ENCODE measurements around the gene KCTD14. TPM values are rescaled to one million over a fixed set of nuclear protein-coding genes. Genes with fewer than 3 reads are reported as not detected.
"Not testable (repeated sequence)": the region's sequence is repeated elsewhere in the genome, so short reads cannot be mapped to it uniquely, and the experiment has no call there.

Gene KCTD14
- total RNA-seq, 1 donor from 2014 or later: 0.47 TPM

DNA sequence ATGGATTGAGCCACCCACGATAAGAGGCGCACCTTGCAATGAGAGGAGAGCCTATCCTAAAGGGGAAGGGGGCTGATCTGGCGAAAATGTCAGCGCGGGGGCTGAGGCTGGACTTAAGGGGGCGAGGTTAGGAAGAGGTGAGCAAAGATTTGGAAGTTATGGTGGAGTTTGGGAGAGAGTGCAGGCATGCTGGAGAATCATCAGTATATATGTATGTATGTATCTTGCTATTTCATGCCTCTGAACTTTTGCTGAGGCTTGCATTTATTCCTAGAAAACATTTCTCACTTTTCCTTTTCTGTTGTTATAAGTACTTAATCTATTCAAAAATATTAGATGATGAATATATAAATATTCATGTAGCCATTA lies 23.4 kb upstream of the KCTD14 start:
- no peak for DNase-seq (ENCODE audit: low spot score)
- peak overlapping the region; percentile 11 for H3K27ac Mint-ChIP-seq (ENCODE audit: unreplicated experiment)
- TF ChIP-seq, protein P1, sequence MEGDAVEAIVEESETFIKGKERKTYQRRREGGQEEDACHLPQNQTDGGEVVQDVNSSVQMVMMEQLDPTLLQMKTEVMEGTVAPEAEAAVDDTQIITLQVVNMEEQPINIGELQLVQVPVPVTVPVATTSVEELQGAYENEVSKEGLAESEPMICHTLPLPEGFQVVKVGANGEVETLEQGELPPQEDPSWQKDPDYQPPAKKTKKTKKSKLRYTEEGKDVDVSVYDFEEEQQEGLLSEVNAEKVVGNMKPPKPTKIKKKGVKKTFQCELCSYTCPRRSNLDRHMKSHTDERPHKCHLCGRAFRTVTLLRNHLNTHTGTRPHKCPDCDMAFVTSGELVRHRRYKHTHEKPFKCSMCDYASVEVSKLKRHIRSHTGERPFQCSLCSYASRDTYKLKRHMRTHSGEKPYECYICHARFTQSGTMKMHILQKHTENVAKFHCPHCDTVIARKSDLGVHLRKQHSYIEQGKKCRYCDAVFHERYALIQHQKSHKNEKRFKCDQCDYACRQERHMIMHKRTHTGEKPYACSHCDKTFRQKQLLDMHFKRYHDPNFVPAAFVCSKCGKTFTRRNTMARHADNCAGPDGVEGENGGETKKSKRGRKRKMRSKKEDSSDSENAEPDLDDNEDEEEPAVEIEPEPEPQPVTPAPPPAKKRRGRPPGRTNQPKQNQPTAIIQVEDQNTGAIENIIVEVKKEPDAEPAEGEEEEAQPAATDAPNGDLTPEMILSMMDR (IDR thresholded peaks at IDR 0.05): peak; percentile 68

DNA sequence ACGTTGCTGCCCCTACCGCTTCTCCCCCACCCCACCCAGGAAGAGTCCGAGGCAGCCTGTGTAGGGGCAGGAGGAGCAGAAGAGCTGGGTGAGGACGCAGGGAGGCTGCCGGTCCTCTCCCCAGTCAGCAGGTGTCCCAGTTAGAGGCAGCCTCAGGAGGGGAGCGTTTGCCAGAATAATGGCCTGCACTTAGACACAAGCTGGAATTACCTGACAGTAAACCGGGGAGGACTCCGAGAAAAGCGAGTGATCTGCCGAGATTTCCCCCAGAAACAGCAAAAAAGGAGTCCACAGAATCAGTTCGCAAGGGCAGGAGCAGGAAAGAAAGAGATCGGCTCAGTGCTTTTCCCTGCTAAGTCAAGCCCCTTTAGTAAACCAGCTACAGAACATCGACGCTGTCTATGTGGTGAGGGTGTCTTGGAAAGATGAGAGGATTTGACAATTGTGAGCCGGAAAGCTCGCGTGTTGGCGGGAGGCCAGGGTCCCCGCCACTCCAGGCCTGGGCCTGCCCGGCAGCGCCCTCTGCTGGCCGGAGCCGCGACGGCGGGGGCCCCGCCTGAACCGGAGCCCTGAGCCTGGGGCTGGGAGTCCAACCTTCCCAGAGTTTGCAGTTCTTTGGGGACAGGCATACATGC lies 22.9 kb upstream of the KCTD14 start:
- peak overlapping the region; percentile 46 for H3K27ac Mint-ChIP-seq (ENCODE audit: unreplicated experiment)
- no peaks in the 10 kb centered on the region for H3K27me3 Mint-ChIP-seq (ENCODE audit: low read depth)
- no peaks in the 10 kb centered on the region for H3K36me3 Mint-ChIP-seq (ENCODE audit: low read depth)
- TF ChIP-seq, protein P1 (IDR thresholded peaks at IDR 0.05): peak; percentile 99
- no peaks in the 10 kb centered on the region for H3K9me3 Mint-ChIP-seq (ENCODE audit: low read depth)
- DNase-seq (ENCODE audit: low spot score): no peak
- H3K4me3 Mint-ChIP-seq (ENCODE audit: unreplicated experiment): peak overlapping the region; percentile 66
- H3K4me1 Mint-ChIP-seq (ENCODE audit: low read depth): peaks cover 23% of the 10 kb centered on the region

More for the DNA sequence above, 23.4 kb upstream of the KCTD14 start:
- no peaks in the 10 kb centered on the region for H3K36me3 Mint-ChIP-seq (ENCODE audit: low read depth)
- no peaks in the 10 kb centered on the region for H3K9me3 Mint-ChIP-seq (ENCODE audit: low read depth)
- peak overlapping the region; percentile 36 for H3K4me3 Mint-ChIP-seq (ENCODE audit: unreplicated experiment)
- H3K4me1 Mint-ChIP-seq (ENCODE audit: low read depth): peaks cover 25% of the 10 kb centered on the region
- no peaks in the 10 kb centered on the region for H3K27me3 Mint-ChIP-seq (ENCODE audit: low read depth)

DNA sequence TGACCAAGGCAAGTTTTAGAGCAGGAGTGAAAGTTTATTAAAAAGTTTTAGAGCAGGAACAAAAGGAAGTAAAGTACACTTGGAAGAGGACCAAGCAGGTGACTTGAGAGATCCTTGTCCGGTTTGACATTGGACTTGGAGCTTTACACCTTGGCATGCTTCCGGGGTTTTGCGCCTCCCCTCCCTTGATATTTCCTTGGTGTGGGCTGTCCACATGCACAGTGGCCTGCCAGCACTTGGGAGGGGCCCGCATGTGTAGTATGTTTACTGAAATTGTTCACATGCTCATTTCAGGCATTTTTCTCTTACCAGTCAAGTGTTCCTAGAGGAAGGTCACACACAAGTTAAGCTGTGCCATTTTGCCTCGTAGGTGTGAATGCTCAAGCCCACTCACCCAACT lies 21.6 kb upstream of the KCTD14 start:
- DNase-seq (ENCODE audit: low spot score): no peak
- Mint-ChIP-seq H3K4me3 (ENCODE audit: unreplicated experiment) (no peak overlapping the region), H3K27me3 (ENCODE audit: low read depth) (no peaks in the 10 kb centered on the region), H3K9me3 (ENCODE audit: low read depth) (no peaks in the 10 kb centered on the region), H3K36me3 (ENCODE audit: low read depth) (no peaks in the 10 kb centered on the region), H3K27ac (ENCODE audit: unreplicated experiment) (no peak overlapping the region), H3K4me1 (ENCODE audit: low read depth) (peaks cover 30% of the 10 kb centered on the region)
- TF ChIP-seq, protein P1 (IDR thresholded peaks at IDR 0.05): no peak

DNA sequence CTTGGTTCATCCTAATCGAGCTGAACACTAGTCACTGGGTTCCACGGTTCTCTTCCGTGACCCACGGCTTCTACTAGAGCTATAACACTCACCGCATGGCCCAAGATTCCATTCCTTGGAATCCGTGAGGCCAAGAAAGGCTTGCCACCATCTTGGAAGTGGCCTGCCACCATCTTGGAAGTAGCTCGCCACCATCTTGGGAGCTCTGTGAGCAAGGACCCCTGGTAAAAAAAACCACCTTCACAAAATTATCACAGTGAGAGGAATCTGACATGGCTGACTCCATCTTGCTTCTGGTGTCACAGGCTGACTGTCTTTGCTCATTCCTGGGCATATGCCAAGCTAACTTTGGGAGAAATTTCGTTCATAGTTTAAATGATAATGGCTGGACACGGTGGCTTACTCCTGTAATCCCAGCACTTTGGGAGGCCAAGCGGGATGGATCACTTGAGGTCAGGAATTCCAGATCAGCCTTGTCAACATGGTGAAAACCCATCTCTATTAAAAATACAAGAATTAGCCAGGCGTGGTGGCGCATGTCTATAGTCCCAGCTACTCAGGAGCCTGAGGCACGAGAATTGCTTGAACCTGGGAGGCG lies 18.9 kb upstream of the KCTD14 start:
- H3K4me1 Mint-ChIP-seq (ENCODE audit: low read depth): peaks cover 54% of the 10 kb centered on the region
- H3K27ac Mint-ChIP-seq (ENCODE audit: unreplicated experiment): peak overlapping the region; percentile 66
- H3K4me3 Mint-ChIP-seq (ENCODE audit: unreplicated experiment): no peak overlapping the region
- no peaks in the 10 kb centered on the region for H3K27me3 Mint-ChIP-seq (ENCODE audit: low read depth)
- no peaks in the 10 kb centered on the region for H3K36me3 Mint-ChIP-seq (ENCODE audit: low read depth)
- H3K9me3 Mint-ChIP-seq (ENCODE audit: low read depth): no peaks in the 10 kb centered on the region
- no peak for DNase-seq (ENCODE audit: low spot score)
- TF ChIP-seq, protein P1 (IDR thresholded peaks at IDR 0.05): no peak

DNA sequence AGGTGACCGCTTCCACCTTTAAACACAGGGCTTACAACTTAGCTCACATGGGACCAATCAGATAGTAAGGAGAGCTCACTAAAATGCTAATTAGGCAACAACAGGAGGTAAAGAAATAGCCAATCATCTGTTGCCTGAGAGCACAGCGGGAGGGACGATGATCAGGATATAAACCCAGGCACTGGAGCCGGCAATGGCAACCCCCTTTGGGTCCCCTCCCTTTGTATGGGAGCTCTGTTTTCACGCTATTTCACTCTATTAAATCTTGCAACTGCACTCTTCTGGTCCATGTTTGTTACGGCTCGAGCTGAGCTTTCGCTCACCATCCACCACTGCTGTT lies 18.3 kb upstream of the KCTD14 start:
- DNase-seq (ENCODE audit: low spot score); H3K27me3 Mint-ChIP-seq (ENCODE audit: low read depth); H3K4me3 Mint-ChIP-seq (ENCODE audit: unreplicated experiment); H3K9me3 Mint-ChIP-seq (ENCODE audit: low read depth); H3K36me3 Mint-ChIP-seq (ENCODE audit: low read depth): not testable (repeated sequence)
- Mint-ChIP-seq H3K4me1 (ENCODE audit: low read depth) (peaks cover 58% of the 10 kb centered on the region), H3K27ac (ENCODE audit: unreplicated experiment) (peak overlapping the region; percentile 66)
